Islet precursor cell (in vitro differentiated cells): ENCODE results near the gene SHROOM3.
A peak's percentile ranks its signal among the peaks of the same experiment; 100 is the strongest.

Experiments used
- DNase-seq: peaks from one replicate; pipeline ENCODE4 v3.0.0-alpha.2; 2018

Gene SHROOM3

GRCh38 chr4:76630741-76631140, 195.7 kb downstream of the SHROOM3 start:
- no peak for DNase-seq

GRCh38 chr4:76634220-76634619, 199.2 kb downstream of the SHROOM3 start:
- no peak for DNase-seq

- peak; percentile 59 for DNase-seq
Observed at GRCh38 chr4:76637712-76638361, 202.8 kb downstream of the SHROOM3 start.

- DNase-seq, result no peak
Observed at GRCh38 chr4:76639288-76639687, 204.3 kb downstream of the SHROOM3 start.

- DNase-seq, result no peak
Observed at GRCh38 chr4:76640353-76640910, 205.4 kb downstream of the SHROOM3 start.

- DNase-seq, result no peak
Observed at GRCh38 chr4:76641351-76641750, 206.3 kb downstream of the SHROOM3 start.

GRCh38 chr4:76641758-76642157, 206.7 kb downstream of the SHROOM3 start:
- DNase-seq, result no peak

GRCh38 chr4:76644831-76645485, 209.9 kb downstream of the SHROOM3 start:
- DNase-seq, result no peak

- no peak for DNase-seq
Observed at GRCh38 chr4:76649086-76649485, 214.1 kb downstream of the SHROOM3 start.

- no peak for DNase-seq
Observed at GRCh38 chr4:76651616-76652015, 216.6 kb downstream of the SHROOM3 start.

- no peak for DNase-seq
Observed at GRCh38 chr4:76652389-76652788, 217.4 kb downstream of the SHROOM3 start.

GRCh38 chr4:76654084-76654483, 219.1 kb downstream of the SHROOM3 start:
- DNase-seq, result no peak

GRCh38 chr4:76654791-76655190, 219.8 kb downstream of the SHROOM3 start:
- no peak for DNase-seq

- no peak for DNase-seq
Observed at GRCh38 chr4:76655566-76656479, 220.8 kb downstream of the SHROOM3 start.

GRCh38 chr4:76657443-76657842, 222.4 kb downstream of the SHROOM3 start:
- DNase-seq, result no peak

- no peak for DNase-seq
Observed at GRCh38 chr4:76658231-76659102, 223.4 kb downstream of the SHROOM3 start.

- DNase-seq, result no peak
Observed at GRCh38 chr4:76659103-76659490, 224.1 kb downstream of the SHROOM3 start.

- DNase-seq, result no peak
Observed at GRCh38 chr4:76663824-76664223, 228.8 kb downstream of the SHROOM3 start.

- no peak for DNase-seq
Observed at GRCh38 chr4:76665153-76665552, 230.1 kb downstream of the SHROOM3 start.

- DNase-seq, result no peak
Observed at GRCh38 chr4:76665721-76666120, 230.7 kb downstream of the SHROOM3 start.

- no peak for DNase-seq
Observed at GRCh38 chr4:76666944-76667532, 232.0 kb downstream of the SHROOM3 start.

- no peak for DNase-seq
Observed at GRCh38 chr4:76670631-76671030, 235.6 kb downstream of the SHROOM3 start.
